Measurements from ENCODE around the gene NRXN2. TPM values are rescaled to one million over a fixed set of nuclear protein-coding genes. Genes with fewer than 3 reads are reported as not detected.

NRXN2 gene
- 1 to 10 TPM in 1 of 2 donors, under 1 TPM in 1; 0.84 to 1.3 TPM for total RNA-seq

DNA sequence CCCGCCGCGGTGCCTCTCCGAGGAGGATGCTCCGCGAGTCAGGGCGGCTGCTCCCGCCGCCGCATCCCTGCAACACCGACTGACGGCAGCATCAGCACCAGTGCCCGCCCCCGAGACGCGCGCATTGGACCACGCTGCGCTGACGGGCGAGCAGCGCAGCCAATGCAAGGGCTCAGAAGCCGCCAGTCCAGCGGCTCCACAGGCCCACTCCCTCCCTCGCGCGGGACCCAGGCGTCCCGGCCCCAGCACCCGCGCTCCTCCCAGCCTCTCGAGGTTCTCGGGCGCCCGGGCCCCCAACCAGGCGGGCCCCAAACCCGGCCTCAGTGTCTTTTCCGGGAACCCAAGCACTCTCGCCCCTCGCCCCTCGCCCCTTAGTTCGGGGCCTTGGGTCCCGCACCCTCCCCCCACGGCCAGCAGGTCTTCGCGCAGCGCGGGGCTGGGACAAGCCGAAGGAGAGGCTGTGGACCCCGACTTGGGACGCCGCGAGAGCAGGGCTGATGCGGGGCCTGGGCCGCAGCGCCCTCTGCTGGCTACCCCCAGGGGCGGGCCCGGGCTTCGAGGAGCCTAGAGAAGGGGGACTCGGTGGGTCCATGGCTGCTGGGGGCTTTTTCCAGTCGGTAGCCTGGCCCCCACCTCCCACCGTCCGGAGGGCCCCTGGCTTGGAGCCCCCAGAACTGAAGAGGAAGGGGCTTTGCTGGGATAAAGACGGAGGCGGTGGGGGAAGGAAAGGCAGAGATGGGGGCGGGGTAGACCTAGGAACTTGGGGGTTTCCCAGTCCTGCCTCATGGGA, at the start of gene NRXN2:
TSS of gene NRXN2 (minus strand) at position 81 of the 790 bp plus-strand sequence. CDS start 9,498 bp downstream, outside the sequence.
- Mint-ChIP-seq H3K36me3 (no peaks in the 10 kb centered on the region), H3K27ac (peak within 1 kb of the TSS in 1 of 2 donors; percentile 50), H3K9me3 (no peaks in the 10 kb centered on the region)
- DNase-seq (ENCODE audit: low spot score in 2 of 2) = peak; percentile 89
- ATAC-seq = peak; percentile 99

DNA sequence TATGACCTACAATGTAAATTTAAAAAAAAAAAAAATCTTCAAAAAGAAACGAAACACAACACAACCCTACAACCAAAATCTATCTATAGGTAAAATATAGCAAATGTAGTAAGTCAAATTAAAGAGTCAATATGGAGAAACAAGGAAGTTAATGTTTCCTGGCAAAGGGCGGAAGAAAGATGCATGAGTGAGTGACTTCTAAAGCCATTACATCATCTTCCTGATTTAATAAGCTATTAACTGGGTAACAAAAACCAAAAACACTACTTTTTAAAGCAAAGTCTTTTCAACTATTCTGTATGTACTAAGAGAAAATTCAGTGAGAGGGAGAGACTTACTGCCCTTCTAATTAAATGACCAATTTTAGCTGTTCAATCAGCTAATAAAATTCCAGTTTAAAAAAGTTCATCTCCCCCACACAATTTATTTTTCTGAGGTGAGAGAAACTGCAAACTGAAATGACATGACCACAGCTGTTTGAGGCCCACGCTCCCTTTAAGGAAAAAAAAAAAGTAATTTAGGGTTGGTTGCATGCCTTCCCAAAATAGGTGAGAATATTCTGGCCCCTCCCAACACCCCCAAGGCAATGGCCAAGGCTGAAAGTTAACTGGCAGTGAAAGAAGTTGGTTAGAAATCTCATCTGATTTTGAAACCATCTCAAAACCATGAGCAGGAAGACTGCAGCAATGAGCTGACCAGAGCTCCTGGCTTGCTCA, 49.5 kb upstream of the NRXN2 start:
- Mint-ChIP-seq H3K36me3 (peaks cover 68 to 99% of the 10 kb centered on the region in 2 donors), H3K27ac (peak overlapping the region in 1 of 2 donors; percentile 85), H3K9me3 (no peaks in the 10 kb centered on the region)
- ATAC-seq (peak in 1 of 2 donors; percentile 10), DNase-seq (ENCODE audit: low spot score in 2 of 2) (no peak)

DNA sequence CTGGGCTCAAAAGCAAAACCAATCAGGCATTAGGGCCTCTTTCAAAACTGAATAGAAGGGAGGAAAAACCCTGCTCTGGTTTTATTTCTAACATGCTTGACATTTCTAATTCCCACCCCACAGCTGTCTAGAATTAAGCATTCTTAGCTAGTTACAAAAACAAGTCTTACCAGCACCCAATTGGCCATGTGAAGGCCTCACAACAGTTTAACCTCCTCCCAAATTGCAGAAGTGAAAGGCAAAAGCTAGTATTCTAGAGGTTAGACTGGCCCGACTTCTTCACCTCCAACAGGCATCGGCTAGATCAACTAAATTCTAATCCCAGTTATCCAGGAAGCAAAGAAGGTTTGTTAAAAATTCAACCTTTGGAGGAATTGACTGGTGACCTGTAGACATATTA, 48.9 kb upstream of the NRXN2 start:
- peak overlapping the region in 1 of 2 donors; percentile 85 for H3K27ac Mint-ChIP-seq
- peaks cover 64 to 93% of the 10 kb centered on the region in 2 donors for H3K36me3 Mint-ChIP-seq

DNA sequence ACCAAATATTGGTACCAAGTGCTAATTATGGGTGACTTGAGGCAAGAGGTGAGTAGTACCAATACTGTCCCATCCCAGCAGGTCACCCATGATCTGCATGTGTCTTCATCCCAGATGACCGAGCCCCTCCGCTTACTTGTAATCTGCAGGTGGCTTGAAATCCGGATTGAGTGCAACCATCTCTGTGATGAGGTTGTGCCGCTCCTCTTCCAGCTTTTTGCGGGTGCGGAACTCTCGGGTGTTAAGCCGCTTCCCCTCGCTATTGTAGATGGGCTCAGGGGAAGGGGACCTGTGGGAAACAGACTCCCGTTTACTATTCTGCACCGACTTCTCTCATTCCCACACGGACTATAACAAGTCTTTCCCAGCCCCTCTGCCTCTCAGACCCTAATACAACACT, 47.1 kb upstream of the NRXN2 start:
- peak overlapping the region; percentile 44 to 67 for H3K27ac Mint-ChIP-seq

More for the DNA sequence above, 48.9 kb upstream of the NRXN2 start:
- DNase-seq (ENCODE audit: low spot score in 2 of 2) (no peak), ATAC-seq (no peak)
- no peaks in the 10 kb centered on the region for H3K9me3 Mint-ChIP-seq

DNA sequence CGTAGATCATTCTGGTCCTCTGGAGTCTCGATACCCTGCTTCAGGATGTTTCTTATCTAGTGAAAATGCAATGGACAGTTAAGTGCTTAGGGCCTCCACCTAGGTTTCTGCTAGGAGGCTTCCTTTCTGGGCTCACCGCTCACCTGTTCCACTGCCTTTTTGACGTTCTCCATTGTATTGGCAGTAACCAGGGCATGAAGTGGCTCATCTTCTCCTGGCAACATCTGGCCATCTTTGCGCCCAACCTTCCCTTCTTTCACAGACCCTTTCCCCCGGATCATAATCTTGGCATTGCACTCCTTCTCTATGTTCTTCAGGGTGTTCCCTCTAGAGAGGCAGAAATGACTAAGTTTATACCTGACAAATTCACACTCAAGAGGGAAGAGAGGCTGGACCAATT, 46.3 kb upstream of the NRXN2 start:
- Mint-ChIP-seq H3K9me3 (no peaks in the 10 kb centered on the region), H3K27ac (peak overlapping the region in 1 of 2 donors; percentile 17), H3K36me3 (peaks cover 55 to 84% of the 10 kb centered on the region in 2 donors)
- ATAC-seq (no peak), DNase-seq (ENCODE audit: low spot score in 2 of 2) (no peak)

More for the DNA sequence above, 47.1 kb upstream of the NRXN2 start:
- H3K9me3 Mint-ChIP-seq = no peaks in the 10 kb centered on the region
- no peak for ATAC-seq
- peaks cover 49 to 84% of the 10 kb centered on the region in 2 donors for H3K36me3 Mint-ChIP-seq
- no peak for DNase-seq (ENCODE audit: low spot score in 2 of 2)

DNA sequence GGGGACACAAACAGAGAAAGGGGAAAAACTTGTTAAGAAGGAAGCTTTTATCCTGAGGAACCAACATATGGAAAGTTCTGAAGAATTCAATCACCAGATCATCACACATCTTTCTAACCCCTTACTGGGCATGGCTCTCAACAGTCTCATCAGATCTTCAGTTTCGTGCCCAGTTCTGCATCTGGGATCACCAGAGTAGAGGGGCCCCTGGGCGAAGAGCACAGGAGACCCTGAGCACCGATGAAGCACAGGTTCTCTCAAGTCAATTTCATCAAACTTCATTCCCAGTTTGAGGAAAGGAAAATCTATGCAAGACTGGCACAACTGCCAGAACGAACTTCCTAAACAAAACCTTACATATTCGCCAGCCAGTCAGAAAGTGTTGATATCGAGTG, 45.3 kb upstream of the NRXN2 start:
- DNase-seq (ENCODE audit: low spot score in 2 of 2) (no peak), ATAC-seq (no peak)
- Mint-ChIP-seq H3K36me3 (peaks cover 53 to 81% of the 10 kb centered on the region in 2 donors), H3K27ac (peak overlapping the region in 1 of 2 donors; percentile 88), H3K9me3 (no peaks in the 10 kb centered on the region)

DNA sequence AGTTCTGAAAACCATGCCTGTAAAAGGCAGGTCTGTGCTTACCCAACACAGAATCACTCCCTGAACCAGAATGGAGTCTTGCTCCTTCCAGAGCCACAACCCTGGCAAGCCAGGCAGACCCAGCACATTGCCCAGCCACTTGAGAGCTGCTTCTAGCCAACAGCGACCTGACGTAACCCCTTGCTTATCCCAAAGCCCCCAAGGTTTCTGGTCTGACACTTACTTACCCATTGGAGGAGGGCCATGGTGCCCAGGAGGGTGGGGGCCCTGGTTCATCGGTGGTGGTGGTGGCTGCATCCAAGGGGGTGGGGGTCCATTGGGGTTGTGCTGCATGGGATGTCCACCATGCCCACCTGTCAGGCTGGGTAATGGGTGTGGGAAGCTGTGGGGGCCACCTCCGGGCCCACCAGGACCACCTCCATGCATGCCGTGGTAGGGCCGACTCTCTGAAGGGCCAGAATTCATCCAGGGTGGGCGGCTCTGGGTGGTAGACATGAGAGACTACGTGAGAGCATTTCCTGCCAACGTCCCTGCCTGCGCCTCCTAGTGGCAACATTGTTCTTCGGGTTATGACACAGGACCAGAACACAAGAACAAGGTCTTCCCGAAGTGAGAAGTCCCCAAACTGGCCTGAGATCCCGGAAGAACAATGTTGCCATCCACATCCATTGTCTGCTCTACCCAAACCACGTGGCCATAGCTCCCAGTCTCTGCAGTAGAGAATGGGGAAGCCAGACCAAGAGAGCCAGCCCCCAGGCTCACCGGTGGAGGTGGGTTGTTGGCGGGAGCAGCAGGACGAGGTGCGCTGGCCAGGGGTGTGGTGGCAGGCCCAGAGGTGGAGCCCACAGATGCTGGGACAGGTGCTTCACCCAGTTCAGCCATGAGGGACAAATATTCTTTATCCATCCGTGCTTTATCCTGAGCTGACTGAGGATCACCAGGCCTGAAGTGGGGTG, 44.6 kb upstream of the NRXN2 start:
- Mint-ChIP-seq H3K9me3 (no peaks in the 10 kb centered on the region), H3K27ac (peak overlapping the region; percentile 21 to 88), H3K36me3 (peaks cover 51 to 79% of the 10 kb centered on the region in 2 donors)
- DNase-seq (ENCODE audit: low spot score in 2 of 2) (peak; percentile 58 to 92), ATAC-seq (peak; percentile 41 to 48)

DNA sequence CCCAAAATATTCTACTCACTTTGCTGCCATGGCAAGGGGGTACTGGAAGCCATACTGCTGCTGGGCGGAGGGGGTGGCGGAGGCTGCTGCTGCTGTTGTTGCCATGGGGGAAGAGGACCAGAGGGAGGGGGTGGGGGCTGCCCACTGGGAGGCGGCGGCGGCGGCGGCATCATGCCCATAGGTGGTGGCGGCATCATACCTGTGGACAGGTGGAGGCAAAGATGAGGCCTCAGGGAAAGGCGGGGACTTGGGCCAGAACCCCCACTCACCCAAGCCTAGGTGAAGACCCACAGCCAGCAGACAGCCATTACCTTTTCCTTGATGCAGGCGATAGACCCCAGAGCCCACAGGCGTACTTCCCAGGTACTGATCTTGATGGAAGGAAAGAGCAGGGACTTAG, 43.9 kb upstream of the NRXN2 start:
- no peaks in the 10 kb centered on the region for H3K9me3 Mint-ChIP-seq
- no peak for ATAC-seq
- H3K36me3 Mint-ChIP-seq = peaks cover 49 to 73% of the 10 kb centered on the region in 2 donors

DNA sequence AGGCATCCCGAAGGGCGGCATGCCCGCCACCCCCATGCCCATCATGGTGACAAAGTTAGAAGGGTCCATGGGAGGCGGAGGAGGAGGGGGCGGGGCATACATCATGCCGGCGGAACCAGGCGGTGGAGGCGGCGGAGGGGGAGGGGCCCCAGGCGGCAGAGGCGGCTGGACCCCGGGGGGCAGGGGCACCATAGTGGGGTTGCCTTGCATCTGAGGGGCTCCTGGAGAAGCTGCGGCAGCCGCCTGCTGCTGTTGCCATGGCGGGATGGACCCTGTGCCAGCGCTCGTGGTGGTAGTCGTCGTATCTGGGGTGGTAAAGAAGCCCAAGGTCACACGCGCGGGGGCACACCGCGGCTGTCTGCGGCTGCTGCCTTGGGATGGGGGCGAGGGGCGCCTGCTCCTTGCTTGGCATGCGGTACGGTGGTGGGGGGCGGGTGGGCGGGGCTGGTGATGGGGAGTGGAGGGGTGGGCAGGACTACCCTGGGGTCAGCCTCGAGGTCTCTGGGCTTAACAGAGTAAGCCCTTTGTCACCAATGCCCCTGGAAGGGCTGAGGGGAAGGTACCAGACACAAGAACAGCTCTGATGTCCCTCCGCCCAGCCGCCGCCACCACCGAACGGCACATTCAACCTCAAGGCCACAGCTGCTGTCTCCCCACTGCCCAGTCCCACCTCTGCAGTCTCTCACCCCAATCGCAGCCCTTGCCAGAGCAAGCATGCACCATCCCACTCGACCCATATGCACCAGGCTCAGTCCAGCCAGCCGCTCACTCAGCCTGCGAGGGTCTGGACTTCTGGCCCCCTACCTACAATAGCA, 43.1 kb upstream of the NRXN2 start:
- Mint-ChIP-seq H3K27ac (peak overlapping the region in 1 of 2 donors; percentile 96), H3K9me3 (no peaks in the 10 kb centered on the region), H3K36me3 (peaks cover 48 to 65% of the 10 kb centered on the region in 2 donors)
- no peak for ATAC-seq
- peak in 1 of 2 donors; percentile 51 for DNase-seq (ENCODE audit: low spot score in 2 of 2)

More for the DNA sequence above, 43.9 kb upstream of the NRXN2 start:
- DNase-seq (ENCODE audit: low spot score in 2 of 2) = no peak
- peak overlapping the region in 1 of 2 donors; percentile 88 for H3K27ac Mint-ChIP-seq

DNA sequence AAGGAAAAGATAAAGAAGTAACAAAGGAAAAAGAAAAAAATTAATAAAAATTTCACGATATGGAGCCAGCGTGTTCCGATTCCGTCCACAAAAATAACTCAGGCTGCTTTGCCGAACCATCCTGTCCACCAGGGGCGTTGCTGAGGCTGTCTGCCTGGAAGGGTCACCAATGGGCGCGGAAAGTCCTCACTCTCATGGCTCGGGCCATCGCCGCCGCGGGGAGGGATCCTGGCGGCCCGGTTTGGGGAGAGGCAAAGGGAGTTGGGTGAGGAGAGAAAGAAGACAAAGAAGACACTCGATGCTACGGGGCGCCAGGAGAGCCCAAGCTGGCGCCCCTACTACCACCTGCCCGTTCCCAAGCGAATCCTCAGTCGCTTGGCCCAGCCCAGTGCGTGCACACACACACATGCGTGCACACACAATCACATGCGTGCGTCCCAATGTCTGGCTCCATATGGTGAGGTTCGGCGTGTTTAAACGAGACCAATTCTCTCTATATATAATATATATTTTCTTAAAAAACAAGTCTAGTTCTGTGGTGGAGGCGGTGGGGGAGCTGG, 42.4 kb upstream of the NRXN2 start:
- peaks cover 41 to 58% of the 10 kb centered on the region in 2 donors for H3K36me3 Mint-ChIP-seq
- ATAC-seq (no peak), DNase-seq (ENCODE audit: low spot score in 2 of 2) (peak in 1 of 2 donors; percentile 53)
- H3K9me3 Mint-ChIP-seq = no peaks in the 10 kb centered on the region
- H3K27ac Mint-ChIP-seq = peak overlapping the region in 1 of 2 donors; percentile 92

DNA sequence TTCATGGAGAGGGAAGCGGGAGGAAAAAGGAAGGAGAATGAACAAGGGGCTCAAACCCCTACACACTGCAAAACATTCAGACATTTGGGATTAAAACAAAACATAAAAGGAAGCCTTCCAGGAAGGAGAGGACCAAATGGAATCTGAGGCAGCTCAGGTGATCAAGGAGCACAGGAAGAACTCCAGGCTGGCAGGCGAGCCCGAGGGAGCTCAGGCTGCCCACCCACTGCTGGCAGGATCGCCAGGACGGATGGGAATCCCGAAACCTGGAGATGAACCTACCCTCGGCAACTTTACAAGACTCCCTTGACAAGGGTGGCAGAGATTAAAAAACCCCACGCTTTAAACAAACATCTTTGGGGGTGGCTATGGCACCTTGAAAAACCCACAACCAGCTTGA, 41.8 kb upstream of the NRXN2 start:
- DNase-seq (ENCODE audit: low spot score in 2 of 2) (peak in 1 of 2 donors; percentile 51), ATAC-seq (no peak)
- Mint-ChIP-seq H3K27ac (peak overlapping the region; percentile 84 to 92), H3K9me3 (no peaks in the 10 kb centered on the region), H3K36me3 (peaks cover 37 to 53% of the 10 kb centered on the region in 2 donors)

DNA sequence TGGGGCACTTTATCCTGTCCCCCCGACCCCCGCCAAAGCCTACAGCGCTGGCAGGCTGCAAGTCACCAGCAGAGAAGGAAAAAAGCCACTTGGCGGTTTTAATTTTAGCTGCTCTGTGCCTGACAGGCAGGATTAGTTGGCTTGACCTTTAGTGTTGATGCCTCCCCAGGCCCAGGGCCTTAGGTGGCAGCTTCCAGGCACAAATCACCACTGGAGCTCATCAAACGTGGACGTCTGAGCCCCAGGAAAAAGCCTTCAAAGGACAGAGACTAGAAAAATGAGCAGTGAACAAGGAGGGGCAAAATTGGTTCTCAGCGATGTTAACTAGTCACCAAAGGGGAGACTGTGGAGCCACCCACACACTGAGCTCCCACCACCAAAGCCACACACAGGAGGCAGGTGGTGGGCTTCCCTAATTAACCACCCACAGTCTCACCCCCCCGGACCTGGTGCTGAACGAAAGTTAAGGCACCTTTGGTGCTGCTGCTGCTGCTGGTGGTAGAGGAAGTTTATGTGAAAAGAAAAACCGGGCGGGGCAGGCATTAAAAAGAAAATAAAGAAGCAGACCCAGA, 41.1 kb upstream of the NRXN2 start:
- peak; percentile 11 to 30 for ATAC-seq
- Mint-ChIP-seq H3K9me3 (no peaks in the 10 kb centered on the region), H3K36me3 (peaks cover 31 to 46% of the 10 kb centered on the region in 2 donors), H3K27ac (peak overlapping the region; percentile 84 to 92)
- peak in 1 of 2 donors; percentile 57 for DNase-seq (ENCODE audit: low spot score in 2 of 2)

DNA sequence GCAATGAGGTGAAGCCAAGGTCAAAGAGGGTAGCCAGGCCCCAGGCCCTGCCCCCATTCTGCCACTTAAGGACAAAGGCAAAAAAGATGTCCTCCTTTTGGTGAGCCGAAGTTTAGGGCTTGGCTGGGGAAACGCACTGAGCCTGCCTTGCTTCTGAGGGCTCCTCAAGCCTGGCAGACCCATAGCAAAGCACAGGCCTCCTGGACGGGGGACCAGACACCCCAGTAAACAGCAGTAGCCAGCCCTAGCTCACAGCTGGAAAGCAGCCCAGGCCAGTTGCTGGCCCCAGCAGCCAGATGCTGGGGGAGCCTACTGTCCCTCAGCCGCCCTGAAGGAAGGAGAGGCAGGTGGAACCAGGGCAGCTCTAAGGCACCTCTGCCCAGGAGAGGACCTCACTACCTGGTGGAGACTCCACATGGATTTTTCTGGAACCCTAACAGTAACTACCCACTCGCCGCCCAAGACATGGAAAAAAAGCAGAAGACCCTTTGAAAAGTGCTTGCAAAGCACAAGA, 40.6 kb upstream of the NRXN2 start:
- Mint-ChIP-seq H3K27ac (peak overlapping the region; percentile 84 to 92), H3K36me3 (peaks cover 30 to 41% of the 10 kb centered on the region in 2 donors), H3K9me3 (no peaks in the 10 kb centered on the region)
- peak in 1 of 2 donors; percentile 7 for ATAC-seq
- peak in 1 of 2 donors; percentile 54 for DNase-seq (ENCODE audit: low spot score in 2 of 2)

DNA sequence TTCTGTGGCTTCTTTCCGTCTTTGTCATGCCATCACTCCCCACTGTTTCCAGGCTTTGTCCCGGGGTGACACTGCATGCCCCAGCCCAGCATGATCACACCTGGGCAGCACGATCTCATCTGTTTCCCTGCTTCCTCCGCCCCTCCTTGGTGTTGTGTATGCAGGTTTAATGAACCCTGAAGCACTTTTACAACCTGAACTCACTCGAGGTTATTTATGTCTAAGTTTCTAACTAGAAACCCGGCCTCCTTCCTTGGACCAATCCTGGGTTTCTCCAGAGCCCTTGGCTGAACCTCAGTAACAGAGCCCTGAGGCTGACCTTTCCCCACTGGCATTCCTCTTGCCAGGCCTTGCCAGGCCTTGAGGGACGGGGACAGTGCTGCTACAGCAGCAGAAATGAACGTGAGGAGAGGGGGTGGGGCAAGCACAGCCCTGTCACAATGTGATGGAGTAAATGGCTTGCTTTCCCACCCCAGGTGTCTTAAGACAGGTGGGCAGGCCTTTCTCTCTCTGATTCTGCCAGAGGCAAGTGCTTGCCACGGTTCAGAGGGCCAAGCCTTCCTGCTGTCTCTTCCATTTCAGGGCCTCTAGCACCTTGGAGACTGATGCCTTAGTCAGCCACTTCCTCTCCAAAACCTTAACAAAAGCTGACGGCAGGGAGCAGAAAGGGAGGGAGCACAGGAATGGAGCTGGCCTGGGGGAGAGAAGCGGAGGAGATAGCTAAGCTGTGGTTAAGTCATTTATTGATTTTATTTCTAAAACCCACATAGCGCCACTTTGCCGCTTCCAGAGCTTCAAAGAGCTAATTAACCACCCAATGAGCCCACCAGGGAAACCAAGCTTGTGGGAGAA, 39.9 kb upstream of the NRXN2 start:
- DNase-seq (ENCODE audit: low spot score in 2 of 2) = peak in 1 of 2 donors; percentile 55
- peak overlapping the region; percentile 84 to 92 for H3K27ac Mint-ChIP-seq
- no peaks in the 10 kb centered on the region for H3K9me3 Mint-ChIP-seq
- peaks cover 24 to 34% of the 10 kb centered on the region in 2 donors for H3K36me3 Mint-ChIP-seq
- peak in 1 of 2 donors; percentile 16 for ATAC-seq
